Measurements from ENCODE around the gene EML6.

GRCh38 chr2:54813584-54813983 is 90.1 kb downstream of the EML6 start:
- TF ChIP-seq CTCF (IDR thresholded peaks at IDR 0.05; ENCODE audit: control extremely low read depth in 1 of 3, insufficient read depth in 1 of 3, low read depth in 1 of 3, low read length in 3 of 3), result no peak
- no peak for TF ChIP-seq POU5F1 (IDR thresholded peaks at IDR 0.05; ENCODE audit: low read depth, low read length)
- TF ChIP-seq KDM5A (IDR thresholded peaks at IDR 0.05; ENCODE audit: low read length), result no peak
- no peak for TF ChIP-seq GTF2F1 (IDR thresholded peaks at IDR 0.05; ENCODE audit: borderline replicate concordance, low read depth, low read length)
- no peak for TF ChIP-seq FOSL1 (IDR thresholded peaks at IDR 0.05; ENCODE audit: insufficient read depth, low read depth, low read length)
- TF ChIP-seq JUND (IDR thresholded peaks at IDR 0.05; ENCODE audit: low read length), result no peak
- no peak for TF ChIP-seq KDM1A (IDR thresholded peaks at IDR 0.05; ENCODE audit: borderline replicate concordance, low read length)
